AG09319 (cell line): Measurements from ENCODE around the gene IGFN1.

ENCODE experiments used
- DNase-seq: peaks from one replicate; pipeline ENCODE4 v3.0.0-alpha.2; 2010; ENCODE audit warnings: low read depth; ENCODE audit errors: extremely low read depth
- TF ChIP-seq, protein P1 (sequence below): IDR thresholded peaks from 2 replicates; pipeline ENCODE4 v1.5.1; 2011; ENCODE audit warnings: low read depth, mild to moderate bottlenecking, inconsistent platforms, low read length, moderate library complexity

The IGFN1 gene

DNA sequence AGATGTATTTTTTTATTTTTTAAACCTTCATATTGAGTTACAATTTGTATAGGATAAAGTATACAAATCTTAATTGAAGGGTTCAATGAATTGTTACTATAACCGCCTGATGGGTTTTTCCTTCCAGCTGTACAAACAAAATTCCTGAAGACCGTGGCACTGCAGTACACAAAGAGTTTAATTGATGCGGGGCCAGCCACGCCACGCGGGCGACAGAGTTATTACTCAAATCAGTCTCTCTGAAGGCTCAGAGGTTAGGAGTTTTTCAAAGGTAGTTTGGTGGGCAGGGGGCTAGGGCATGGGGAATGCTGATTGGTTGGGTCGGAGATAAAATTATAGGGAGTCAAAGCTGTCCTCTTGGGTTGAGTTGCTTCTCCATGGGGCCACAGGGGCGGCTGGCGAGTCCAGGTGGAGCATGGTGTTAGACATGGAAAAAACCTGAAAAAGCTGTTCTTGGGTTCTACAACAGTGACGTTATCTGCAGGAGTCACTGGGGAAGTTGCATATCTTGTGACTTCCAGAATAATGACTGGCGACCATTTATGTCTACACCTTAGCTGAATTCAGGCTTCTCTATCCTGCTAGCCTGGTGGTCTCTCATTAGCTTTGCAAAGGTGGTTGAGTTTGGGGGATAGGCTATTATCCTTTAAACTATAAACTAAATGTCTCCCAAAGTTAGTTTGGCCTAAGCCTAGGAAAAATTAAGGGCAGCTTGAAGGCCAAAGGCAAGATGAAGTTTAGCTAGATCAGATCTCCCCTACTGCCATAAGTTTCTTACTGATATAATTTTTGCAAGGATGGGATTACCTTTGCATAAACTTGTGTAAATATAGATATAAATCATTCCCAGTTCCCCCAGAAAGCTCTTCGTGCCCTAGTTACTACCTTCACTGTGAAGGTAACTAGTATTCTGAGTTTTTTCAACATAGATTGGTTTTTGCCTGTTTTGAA, 23.3 kb upstream of the IGFN1 start:
- TF ChIP-seq, protein P1, sequence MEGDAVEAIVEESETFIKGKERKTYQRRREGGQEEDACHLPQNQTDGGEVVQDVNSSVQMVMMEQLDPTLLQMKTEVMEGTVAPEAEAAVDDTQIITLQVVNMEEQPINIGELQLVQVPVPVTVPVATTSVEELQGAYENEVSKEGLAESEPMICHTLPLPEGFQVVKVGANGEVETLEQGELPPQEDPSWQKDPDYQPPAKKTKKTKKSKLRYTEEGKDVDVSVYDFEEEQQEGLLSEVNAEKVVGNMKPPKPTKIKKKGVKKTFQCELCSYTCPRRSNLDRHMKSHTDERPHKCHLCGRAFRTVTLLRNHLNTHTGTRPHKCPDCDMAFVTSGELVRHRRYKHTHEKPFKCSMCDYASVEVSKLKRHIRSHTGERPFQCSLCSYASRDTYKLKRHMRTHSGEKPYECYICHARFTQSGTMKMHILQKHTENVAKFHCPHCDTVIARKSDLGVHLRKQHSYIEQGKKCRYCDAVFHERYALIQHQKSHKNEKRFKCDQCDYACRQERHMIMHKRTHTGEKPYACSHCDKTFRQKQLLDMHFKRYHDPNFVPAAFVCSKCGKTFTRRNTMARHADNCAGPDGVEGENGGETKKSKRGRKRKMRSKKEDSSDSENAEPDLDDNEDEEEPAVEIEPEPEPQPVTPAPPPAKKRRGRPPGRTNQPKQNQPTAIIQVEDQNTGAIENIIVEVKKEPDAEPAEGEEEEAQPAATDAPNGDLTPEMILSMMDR = no peak
- DNase-seq = no peak

DNA sequence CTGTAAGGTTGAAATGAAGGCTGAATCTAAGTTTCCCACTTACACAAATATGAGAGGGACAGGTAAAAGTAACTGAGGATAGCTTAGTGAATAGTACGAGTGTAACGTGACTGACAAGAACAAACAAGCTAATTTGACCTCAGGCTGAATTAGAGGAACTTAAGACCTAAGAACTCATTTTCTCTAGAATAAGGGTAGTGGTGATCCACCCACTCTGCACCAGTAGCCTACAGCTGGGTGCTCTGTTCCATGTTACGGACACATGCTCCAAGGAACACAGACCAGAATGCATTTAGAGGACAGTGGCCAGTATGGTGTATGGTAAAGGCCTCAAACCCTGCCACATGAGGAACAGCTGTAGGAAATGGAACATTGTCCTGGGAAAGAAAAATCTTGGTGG, 21.4 kb upstream of the IGFN1 start:
- no peak for DNase-seq
- TF ChIP-seq, protein P1 = no peak

GRCh38 chr1:201169971-201170532, 20.6 kb upstream of the IGFN1 start:
- DNase-seq = no peak
- TF ChIP-seq, protein P1 = no peak

DNA sequence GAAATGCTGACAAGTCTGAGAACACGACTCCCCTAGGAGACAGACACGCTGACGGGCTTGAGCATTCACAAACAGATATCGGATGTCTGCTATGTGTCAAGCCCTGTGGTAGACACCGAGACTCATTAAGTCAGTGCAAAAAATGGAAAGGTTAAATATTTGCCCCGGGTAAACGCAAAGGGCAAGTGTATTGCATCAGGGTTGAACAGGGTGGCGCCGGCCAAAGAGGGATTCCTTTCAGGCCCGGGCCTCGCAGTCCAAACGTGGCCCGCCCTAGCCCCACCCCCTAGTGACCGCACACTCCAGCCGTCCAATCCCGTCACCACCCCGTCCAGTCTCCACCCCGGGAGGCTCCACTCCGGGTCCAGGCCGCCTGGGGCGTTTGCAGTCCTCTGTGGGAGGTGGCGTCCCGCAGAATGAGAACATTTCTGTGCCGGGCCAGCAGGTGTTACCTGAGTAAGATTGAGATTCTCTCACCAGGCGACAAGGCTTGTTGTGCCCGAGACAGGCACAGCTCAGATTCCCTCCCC, 20.0 kb upstream of the IGFN1 start:
- DNase-seq = peak; percentile 79
- TF ChIP-seq, protein P1 = no peak

DNA sequence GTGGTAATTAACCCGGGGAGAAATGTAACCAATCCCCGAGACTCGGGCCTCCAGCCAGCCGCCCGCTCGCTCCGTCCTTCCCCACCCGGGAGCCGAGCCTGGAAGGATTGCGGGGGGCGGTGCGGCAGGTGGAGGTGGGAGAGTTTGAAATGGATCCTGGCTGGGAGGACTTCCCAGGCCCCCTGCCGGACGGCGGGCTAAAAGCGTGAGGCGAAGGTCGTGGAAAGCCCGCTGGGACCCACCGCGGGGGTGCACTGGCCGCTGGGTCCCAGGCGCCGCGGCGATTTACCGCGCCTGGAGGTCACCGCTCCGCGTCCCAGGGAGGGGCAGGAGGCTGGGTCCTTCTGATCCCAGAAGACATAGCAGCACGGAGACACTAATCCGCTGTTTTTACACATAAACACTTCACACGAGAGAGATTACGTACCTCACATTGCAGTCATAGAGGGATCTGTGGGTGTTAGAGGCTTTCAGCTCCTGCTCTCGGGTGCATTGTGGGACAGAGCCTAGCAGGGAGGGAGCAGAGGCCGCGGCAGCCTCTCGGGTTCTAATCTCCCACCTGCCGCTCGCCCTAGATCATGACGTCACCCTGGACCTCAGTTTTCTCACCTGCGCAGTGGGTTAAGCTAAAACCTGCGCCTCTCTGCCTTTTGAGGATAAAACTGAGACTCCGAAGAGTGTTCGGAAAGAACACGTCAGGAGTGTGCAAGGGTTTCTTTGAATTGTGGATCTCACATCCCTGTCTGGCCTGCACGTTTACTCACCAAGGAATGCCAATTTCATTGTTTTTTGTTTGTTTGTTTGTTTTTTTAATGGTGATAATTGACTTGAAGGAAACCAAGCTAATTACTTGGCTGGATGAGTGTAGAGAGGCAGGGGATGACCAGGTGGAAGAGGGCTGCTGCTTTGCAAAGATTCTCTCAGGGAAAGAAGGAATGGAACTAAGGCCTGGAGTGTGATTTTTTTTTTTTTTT, 19.3 kb upstream of the IGFN1 start:
- TF ChIP-seq, protein P1 = peak; percentile 32
- no peak for DNase-seq

GRCh38 chr1:201172326-201172725, 18.3 kb upstream of the IGFN1 start:
- TF ChIP-seq, protein P1 = no peak
- no peak for DNase-seq
